ENCODE measurements around the gene RAD51B. TPM values are rescaled to one million over a fixed set of nuclear protein-coding genes. Genes with fewer than 3 reads are reported as not detected.

RAD51B gene
- total RNA-seq, 1 experiment from 2014 or later = 14.2 TPM

GRCh38 chr14:67941456-67942018 lies 122.0 kb downstream of the RAD51B start:
- ChIA-PET POLR2A (no interaction called here), CTCF (interaction anchor here (0.9 to 1.9 kb wide), 6 partner anchors 8 to 883 kb away, joined by 3 to 6 read pairs (median 4); no protein-coding TSS in a partner anchor)
- peaks cover 73% of the 10 kb centered on the region for H3K4me1 Mint-ChIP-seq
- no peaks in the 10 kb centered on the region for H3K27me3 Mint-ChIP-seq (ENCODE audit: low read depth)
- no peaks in the 10 kb centered on the region for H3K9me3 Mint-ChIP-seq
- H3K27ac Mint-ChIP-seq = peak overlapping the region; percentile 97
- H3K4me3 Mint-ChIP-seq = peak overlapping the region; percentile 7; the same call in 1 of the 2 replicates
- TF ChIP-seq ZNF232 (CRISPR knock-in tag; IDR thresholded peaks at IDR 0.05) = no peak
- no peak for TF ChIP-seq USF2 (CRISPR knock-in tag; IDR thresholded peaks at IDR 0.05)
- no peak for TF ChIP-seq ESRRA (CRISPR knock-in tag; IDR thresholded peaks at IDR 0.05; ENCODE audit: borderline replicate concordance)
- no peak for TF ChIP-seq AFF4 (CRISPR knock-in tag; IDR thresholded peaks at IDR 0.05; ENCODE audit: borderline replicate concordance)
- no peak for TF ChIP-seq JAZF1 (CRISPR knock-in tag; IDR thresholded peaks at IDR 0.05)
- TF ChIP-seq RELA (CRISPR knock-in tag; IDR thresholded peaks at IDR 0.05; ENCODE audit: borderline replicate concordance) = no peak
- TF ChIP-seq ZNF263 (CRISPR knock-in tag; IDR thresholded peaks at IDR 0.05; ENCODE audit: low read depth) = no peak
- no peak for TF ChIP-seq NR2C2 (CRISPR knock-in tag; IDR thresholded peaks at IDR 0.05)
- no peak for TF ChIP-seq AR (CRISPR knock-in tag; IDR thresholded peaks at IDR 0.05)
- TF ChIP-seq NR3C1 (CRISPR knock-in tag; conservative IDR thresholded peaks at IDR 0.05; ENCODE audit: low read depth) = no peak
- TF ChIP-seq NFYB (CRISPR knock-in tag; conservative IDR thresholded peaks at IDR 0.05; ENCODE audit: low read depth) = no peak
- no peak for TF ChIP-seq ZNF532 (CRISPR knock-in tag; IDR thresholded peaks at IDR 0.05; ENCODE audit: borderline replicate concordance)
- no peak for TF ChIP-seq NFATC4 (CRISPR knock-in tag; IDR thresholded peaks at IDR 0.05)
- TF ChIP-seq ZMAT4 (CRISPR knock-in tag; IDR thresholded peaks at IDR 0.05) = no peak
- TF ChIP-seq NFE2L1 (CRISPR knock-in tag; IDR thresholded peaks at IDR 0.05) = no peak
- ATAC-seq = peak; percentile 61
- DNase-seq (ENCODE audit: low spot score) = no peak
- H3K36me3 Mint-ChIP-seq = no peaks in the 10 kb centered on the region
